RWPE2 (cell line): Measurements from ENCODE around the gene XPO5.

Experiments used
- ATAC-seq: fragments of 200-7000 bp; cut with Tn5 transposase; 3 replicates; pipeline ENCODE4 v1.9.1; 2021; ENCODE audit warnings: low read depth
- DNase-seq: peaks from one replicate; pipeline ENCODE4 v3.0.0-alpha.2; 2020; ENCODE audit warnings: low spot score
- H3K27ac ChIP-seq: fragments of 450-650 bp; 2 replicates; pipeline ENCODE4 v1.5.1; 2017; ENCODE audit warnings: mild to moderate bottlenecking; ENCODE audit not compliant: poor library complexity, severe bottlenecking
- H3K27me3 ChIP-seq: fragments of 250-450 bp; sonication (Bioruptor Pico); 2 replicates; pipeline ENCODE4 v1.5.1; 2021; ENCODE audit warnings: mild to moderate bottlenecking, moderate library complexity; ENCODE audit not compliant: insufficient read depth, poor library complexity, severe bottlenecking
- H3K36me3 ChIP-seq: fragments of 250-450 bp; sonication (Bioruptor Pico); 2 replicates; pipeline ENCODE4 v1.5.1; 2020; ENCODE audit warnings: low read depth, mild to moderate bottlenecking, moderate library complexity
- H3K4me1 ChIP-seq: fragments of 250-450 bp; sonication (Bioruptor Pico); 2 replicates; pipeline ENCODE4 v1.5.1; 2021; ENCODE audit warnings: mild to moderate bottlenecking, moderate library complexity; ENCODE audit not compliant: insufficient read depth, poor library complexity, severe bottlenecking
- H3K4me3 ChIP-seq: fragments of 250-450 bp; sonication (Bioruptor Pico); 2 replicates; pipeline ENCODE4 v1.5.1; 2021; ENCODE audit warnings: mild to moderate bottlenecking, moderate library complexity; ENCODE audit not compliant: severe bottlenecking
- H3K9me3 ChIP-seq: fragments of 250-450 bp; sonication (Bioruptor Pico); 2 replicates; pipeline ENCODE4 v1.5.1; 2021; ENCODE audit warnings: mild to moderate bottlenecking, moderate library complexity; ENCODE audit not compliant: severe bottlenecking
- TF ChIP-seq, protein P1 (sequence below): fragments of 450-650 bp; IDR thresholded peaks from one replicate; pipeline ENCODE4 v1.5.1; 2017; ENCODE audit warnings: mild to moderate bottlenecking, moderate library complexity; ENCODE audit not compliant: poor library complexity, severe bottlenecking

The XPO5 gene

DNA sequence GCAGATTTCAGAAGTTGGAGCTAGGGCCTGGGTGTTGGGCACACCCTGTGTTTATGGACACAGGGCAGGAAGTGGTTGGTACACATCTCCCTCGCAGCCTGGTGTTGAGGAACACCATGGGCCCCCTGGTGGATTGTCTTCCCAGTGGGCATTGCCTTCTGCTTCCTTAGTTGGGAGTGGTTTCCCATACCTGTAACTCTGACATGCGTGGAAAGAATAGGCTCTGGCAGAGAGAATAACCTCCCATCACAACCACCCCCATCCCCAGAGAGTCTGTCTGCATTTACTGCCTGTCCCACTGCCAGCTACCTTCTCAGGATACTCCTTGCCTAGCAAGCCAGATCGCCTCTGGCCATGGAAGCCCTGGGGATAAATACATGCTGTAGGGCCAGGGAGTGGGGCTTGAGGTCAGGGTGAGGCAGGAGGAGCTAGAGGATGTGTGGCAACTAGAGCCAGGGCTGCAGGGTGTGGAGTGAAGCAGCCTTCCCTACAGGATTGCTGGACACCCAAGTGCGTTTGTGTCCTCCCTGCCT, 80.4 kb downstream of the XPO5 start:
- no peak for DNase-seq
- peaks cover 60% of the 10 kb centered on the region for H3K4me1 ChIP-seq
- no peaks in the 10 kb centered on the region for H3K27me3 ChIP-seq
- peak; percentile 34 for ATAC-seq
- peaks cover 39% of the 10 kb centered on the region for H3K36me3 ChIP-seq
- no peaks in the 10 kb centered on the region for H3K9me3 ChIP-seq
- H3K27ac ChIP-seq, result no peak overlapping the region
- H3K4me3 ChIP-seq, result no peak overlapping the region
- TF ChIP-seq, protein P1, sequence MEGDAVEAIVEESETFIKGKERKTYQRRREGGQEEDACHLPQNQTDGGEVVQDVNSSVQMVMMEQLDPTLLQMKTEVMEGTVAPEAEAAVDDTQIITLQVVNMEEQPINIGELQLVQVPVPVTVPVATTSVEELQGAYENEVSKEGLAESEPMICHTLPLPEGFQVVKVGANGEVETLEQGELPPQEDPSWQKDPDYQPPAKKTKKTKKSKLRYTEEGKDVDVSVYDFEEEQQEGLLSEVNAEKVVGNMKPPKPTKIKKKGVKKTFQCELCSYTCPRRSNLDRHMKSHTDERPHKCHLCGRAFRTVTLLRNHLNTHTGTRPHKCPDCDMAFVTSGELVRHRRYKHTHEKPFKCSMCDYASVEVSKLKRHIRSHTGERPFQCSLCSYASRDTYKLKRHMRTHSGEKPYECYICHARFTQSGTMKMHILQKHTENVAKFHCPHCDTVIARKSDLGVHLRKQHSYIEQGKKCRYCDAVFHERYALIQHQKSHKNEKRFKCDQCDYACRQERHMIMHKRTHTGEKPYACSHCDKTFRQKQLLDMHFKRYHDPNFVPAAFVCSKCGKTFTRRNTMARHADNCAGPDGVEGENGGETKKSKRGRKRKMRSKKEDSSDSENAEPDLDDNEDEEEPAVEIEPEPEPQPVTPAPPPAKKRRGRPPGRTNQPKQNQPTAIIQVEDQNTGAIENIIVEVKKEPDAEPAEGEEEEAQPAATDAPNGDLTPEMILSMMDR, result peak; percentile 60

DNA sequence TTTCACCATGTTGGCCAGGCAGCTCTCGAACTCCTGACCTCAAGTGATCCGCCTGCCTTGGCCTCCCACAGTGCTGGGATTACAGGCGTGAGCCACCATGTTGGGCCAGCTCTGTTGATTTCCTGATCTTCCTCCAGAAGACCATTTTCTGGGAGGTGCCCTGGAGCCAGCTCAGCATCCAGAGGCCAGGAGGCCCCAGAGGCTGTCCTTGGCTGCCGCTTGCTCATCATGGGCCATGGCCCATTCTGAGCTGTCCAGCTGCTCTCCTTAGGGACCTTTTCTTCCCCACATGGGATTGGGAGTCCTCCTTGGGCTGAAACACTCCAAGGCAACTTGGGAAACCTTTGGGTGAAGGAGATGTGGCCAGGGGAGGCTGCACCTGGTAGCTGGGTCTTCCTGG, 81.1 kb downstream of the XPO5 start:
- Histone ChIP-seq H3K4me1 (peaks cover 60% of the 10 kb centered on the region), H3K4me3 (no peak overlapping the region), H3K27me3 (no peaks in the 10 kb centered on the region), H3K9me3 (no peaks in the 10 kb centered on the region), H3K27ac (no peak overlapping the region), H3K36me3 (peaks cover 32% of the 10 kb centered on the region)
- DNase-seq, result no peak
- ATAC-seq, result no peak
- TF ChIP-seq, protein P1, result no peak

DNA sequence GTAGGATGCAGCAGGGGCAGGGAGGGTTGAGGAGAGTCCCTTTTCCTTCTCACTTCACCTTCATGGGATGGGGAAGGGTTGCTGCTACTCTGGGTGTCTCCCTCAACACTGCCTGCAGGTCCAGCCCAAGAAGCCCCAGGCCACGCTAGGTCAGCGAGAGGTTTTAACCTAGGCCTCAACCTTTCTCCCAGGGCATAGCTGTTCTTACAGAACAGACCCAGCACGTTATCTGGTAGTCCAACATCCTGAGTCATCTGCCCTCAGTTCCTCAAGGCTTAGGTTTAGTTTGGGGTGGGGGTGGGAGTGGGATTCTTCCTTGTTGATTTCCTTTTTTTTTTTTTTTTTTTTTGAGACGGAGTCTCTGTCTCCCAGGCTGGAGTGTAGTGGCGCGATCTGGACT, 81.5 kb downstream of the XPO5 start:
- Histone ChIP-seq H3K4me1 (peaks cover 60% of the 10 kb centered on the region), H3K36me3 (peaks cover 28% of the 10 kb centered on the region), H3K9me3 (no peaks in the 10 kb centered on the region), H3K4me3 (no peak overlapping the region), H3K27ac (no peak overlapping the region), H3K27me3 (no peaks in the 10 kb centered on the region)
- no peak for DNase-seq
- TF ChIP-seq, protein P1, result no peak
- no peak for ATAC-seq

DNA sequence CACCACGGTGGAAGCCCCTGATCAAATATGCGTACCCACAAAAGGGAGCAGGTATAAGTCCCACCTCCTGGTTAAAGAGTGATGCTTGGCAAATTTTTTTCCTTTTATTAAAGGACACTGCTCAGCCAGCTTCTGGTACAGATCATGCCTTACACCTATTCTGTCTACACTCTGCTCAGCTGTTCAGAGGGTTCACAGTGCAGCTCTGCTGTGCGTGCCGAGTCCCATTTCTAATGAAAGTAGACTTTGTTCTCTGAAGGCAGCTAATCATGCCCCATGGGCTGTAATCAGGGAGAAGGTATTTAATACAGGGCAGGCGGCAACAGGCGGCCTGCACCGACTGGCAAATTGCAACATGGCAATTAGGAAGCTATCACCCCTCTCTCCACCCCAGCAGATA, 82.0 kb downstream of the XPO5 start:
- TF ChIP-seq, protein P1, result no peak
- no peak overlapping the region for H3K27ac ChIP-seq

DNA sequence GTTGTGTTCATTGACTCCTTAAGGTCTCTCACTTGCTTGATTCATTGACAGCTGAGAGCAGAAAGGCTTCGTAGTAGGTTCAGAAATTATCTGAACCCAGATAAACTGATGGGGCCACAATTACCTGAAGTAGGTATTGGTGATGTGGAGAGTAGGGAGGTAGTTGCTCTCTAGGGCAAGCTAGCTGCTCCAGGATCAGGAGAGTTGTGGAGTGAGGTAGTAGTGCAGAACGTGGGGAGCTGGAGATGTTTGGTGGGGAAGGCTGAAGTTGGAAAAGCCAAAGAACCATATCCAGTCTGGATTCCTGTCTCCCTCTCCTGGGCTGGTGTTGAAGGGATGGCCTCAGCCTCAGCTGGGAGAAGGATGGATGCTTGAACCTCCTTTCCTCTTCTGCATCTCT, 82.6 kb downstream of the XPO5 start:
- H3K4me1 ChIP-seq, result peaks cover 62% of the 10 kb centered on the region
- no peaks in the 10 kb centered on the region for H3K27me3 ChIP-seq
- H3K27ac ChIP-seq, result no peak overlapping the region
- H3K36me3 ChIP-seq, result peaks cover 19% of the 10 kb centered on the region
- TF ChIP-seq, protein P1, result no peak
- no peak overlapping the region for H3K4me3 ChIP-seq
- no peak for ATAC-seq
- no peaks in the 10 kb centered on the region for H3K9me3 ChIP-seq
- no peak for DNase-seq

More for the DNA sequence above, 82.0 kb downstream of the XPO5 start:
- Histone ChIP-seq H3K27me3 (no peaks in the 10 kb centered on the region), H3K4me3 (no peak overlapping the region), H3K36me3 (peaks cover 23% of the 10 kb centered on the region), H3K4me1 (peaks cover 60% of the 10 kb centered on the region), H3K9me3 (no peaks in the 10 kb centered on the region)
- no peak for DNase-seq
- ATAC-seq, result no peak
